ENCODE data around the gene WDR76.

Gene WDR76

DNA sequence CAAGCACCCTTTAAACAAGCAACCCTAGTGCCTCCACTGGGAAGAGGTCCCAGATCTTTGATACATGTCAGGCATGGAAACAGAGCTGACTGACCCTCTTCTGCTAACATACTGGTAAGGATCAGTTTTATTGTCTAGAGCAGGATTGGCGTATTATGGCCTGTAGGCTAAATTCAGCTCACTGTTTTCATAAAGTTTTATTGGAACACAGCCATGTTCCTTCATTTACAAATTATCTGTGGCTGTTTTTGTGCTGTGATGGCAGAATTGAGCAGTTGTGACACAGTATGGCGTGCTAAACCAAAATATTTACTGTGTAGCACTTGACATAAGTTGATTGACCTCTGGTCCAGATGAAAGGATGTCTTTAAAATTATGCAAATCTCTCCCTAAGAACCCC is 45.0 kb downstream of the WDR76 start:
- H3K4me3 ChIP-seq (ENCODE audit: control insufficient read depth, low read depth, low read length) = no peak overlapping the region
- TF ChIP-seq, protein P1, sequence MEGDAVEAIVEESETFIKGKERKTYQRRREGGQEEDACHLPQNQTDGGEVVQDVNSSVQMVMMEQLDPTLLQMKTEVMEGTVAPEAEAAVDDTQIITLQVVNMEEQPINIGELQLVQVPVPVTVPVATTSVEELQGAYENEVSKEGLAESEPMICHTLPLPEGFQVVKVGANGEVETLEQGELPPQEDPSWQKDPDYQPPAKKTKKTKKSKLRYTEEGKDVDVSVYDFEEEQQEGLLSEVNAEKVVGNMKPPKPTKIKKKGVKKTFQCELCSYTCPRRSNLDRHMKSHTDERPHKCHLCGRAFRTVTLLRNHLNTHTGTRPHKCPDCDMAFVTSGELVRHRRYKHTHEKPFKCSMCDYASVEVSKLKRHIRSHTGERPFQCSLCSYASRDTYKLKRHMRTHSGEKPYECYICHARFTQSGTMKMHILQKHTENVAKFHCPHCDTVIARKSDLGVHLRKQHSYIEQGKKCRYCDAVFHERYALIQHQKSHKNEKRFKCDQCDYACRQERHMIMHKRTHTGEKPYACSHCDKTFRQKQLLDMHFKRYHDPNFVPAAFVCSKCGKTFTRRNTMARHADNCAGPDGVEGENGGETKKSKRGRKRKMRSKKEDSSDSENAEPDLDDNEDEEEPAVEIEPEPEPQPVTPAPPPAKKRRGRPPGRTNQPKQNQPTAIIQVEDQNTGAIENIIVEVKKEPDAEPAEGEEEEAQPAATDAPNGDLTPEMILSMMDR (conservative IDR thresholded peaks at IDR 0.05; ENCODE audit: control insufficient read depth, insufficient read depth, low read depth, low read length) = no peak
- DNase-seq (ENCODE audit: low read depth) = no peak

DNA sequence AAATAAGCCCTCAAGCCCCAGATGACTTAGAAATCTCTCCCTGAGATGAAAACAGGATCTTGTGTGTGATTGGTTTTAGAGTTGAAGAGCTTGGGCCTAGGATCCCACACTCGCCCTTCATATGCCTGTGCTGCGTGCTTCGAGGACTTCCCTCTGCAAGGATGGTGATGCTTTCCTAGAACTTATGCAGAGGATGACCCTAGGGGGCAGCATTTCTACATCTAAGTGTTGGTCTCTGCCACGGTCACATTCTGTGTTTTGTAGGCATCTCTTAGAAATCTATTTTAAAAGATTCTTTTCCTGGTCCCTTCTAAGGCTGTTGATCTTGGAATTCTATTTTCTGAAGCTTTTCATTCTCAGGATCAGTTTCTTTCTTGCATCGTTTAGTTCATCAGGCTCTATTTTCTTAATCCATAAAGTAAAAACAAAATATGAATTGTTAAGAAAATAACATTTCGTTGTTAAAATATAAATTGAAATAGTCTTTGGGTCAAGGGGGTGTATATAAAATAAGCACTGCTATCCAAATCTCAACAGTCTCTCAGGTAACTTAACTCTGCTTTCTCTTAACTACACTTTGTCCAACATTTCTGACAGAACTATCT is 45.7 kb downstream of the WDR76 start:
- H3K4me3 ChIP-seq (ENCODE audit: control insufficient read depth, low read depth, low read length) = no peak overlapping the region
- TF ChIP-seq, protein P1 (conservative IDR thresholded peaks at IDR 0.05; ENCODE audit: control insufficient read depth, insufficient read depth, low read depth, low read length) = peak; percentile 70
- DNase-seq (ENCODE audit: low read depth) = peak; percentile 81

DNA sequence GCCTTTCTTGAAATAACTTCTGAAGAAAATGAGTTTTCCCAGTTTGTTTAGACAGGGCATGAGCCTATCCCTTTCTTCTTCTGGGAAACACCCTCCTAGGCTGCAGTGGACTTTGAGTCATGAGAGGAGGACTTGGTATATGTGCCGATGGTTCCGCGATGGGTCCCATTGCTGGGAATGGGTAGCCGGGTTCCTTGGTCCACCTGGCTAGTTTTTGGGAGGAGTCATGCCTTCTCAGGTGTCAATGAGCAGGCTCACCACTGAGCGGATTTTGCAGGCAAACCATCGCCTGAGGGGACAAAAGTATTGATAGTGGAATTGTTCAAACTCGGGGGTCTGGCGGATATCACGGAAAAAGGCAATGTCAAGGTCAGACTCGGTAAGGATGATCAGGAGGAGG is 46.8 kb downstream of the WDR76 start:
- H3K4me3 ChIP-seq (ENCODE audit: control insufficient read depth, low read depth, low read length) = no peak overlapping the region
- TF ChIP-seq, protein P1 (conservative IDR thresholded peaks at IDR 0.05; ENCODE audit: control insufficient read depth, insufficient read depth, low read depth, low read length) = no peak
- no peak for DNase-seq (ENCODE audit: low read depth)

DNA sequence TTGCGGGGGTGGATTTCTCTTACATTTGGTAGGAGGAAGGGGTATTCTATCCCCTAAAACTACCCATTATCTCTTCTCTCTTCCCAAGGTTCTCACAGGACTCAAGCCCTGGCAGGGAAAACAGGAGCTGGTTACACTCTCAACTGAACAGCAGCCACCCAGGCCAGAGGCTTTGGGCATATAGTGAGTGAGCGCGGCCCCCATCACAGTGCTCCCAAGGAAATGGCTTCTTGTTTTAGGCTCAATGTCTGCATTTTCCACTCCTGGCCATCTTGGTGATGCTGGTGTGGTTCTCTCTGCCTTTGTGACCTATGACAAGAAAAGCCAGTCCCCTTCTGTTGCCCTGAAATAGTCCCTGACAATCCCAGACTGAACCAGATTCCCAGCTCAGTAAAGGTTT is 50.1 kb downstream of the WDR76 start:
- DNase-seq (ENCODE audit: low read depth) = no peak
- TF ChIP-seq, protein P1 (conservative IDR thresholded peaks at IDR 0.05; ENCODE audit: control insufficient read depth, insufficient read depth, low read depth, low read length) = no peak

DNA sequence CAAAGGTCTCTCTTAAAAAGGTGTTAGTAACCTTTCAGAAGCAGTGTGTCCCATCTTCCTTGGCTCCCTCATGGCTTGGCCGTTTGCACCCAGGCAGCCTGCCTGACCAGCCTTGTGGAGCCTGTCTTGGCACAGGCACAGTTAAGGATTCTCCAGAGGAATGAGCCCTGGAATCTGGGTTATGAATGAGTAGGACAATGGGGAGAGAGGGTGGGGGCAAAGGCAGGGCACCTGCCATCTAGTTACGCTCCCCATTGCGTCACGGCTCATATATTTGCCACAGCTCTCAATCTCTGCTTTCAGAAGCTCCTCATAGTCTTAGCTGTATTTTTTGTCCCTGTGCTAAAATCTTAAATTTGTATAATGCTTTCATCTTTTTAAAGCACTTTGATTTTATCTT is 50.6 kb downstream of the WDR76 start:
- TF ChIP-seq, protein P1 (conservative IDR thresholded peaks at IDR 0.05; ENCODE audit: control insufficient read depth, insufficient read depth, low read depth, low read length) = no peak
- no peak overlapping the region for H3K4me3 ChIP-seq (ENCODE audit: control insufficient read depth, low read depth, low read length)
- DNase-seq (ENCODE audit: low read depth) = no peak

More for the DNA sequence above, 50.1 kb downstream of the WDR76 start:
- no peak overlapping the region for H3K4me3 ChIP-seq (ENCODE audit: control insufficient read depth, low read depth, low read length)

DNA sequence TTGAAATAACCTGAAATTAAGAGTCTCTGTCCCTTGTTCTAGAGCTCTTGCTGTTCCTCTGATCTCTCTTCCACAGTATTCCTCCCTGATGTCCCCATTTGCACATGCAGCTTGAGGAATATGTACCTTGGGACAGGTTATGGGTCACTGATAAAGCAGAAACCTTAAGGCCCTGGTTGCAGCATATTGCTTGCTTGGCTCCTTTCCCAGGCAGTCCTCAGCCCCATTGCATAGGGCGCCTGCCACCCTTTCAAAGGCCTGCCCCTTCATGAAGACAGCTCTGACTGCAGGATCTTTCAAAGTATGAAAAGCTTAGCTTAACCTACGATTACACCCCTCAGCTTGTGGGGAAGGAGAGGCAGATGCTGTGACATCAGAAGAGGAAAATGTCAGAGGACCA is 51.6 kb downstream of the WDR76 start:
- TF ChIP-seq, protein P1 (conservative IDR thresholded peaks at IDR 0.05; ENCODE audit: control insufficient read depth, insufficient read depth, low read depth, low read length) = no peak
- no peak overlapping the region for H3K4me3 ChIP-seq (ENCODE audit: control insufficient read depth, low read depth, low read length)
- DNase-seq (ENCODE audit: low read depth) = no peak

Data from fibroblast of mammary gland (primary cell).